Ishikawa (cell line): ENCODE data around the gene SP3.

ENCODE experiments used
- CEBPB ChIP-seq: IDR thresholded peaks from 2 replicates; pipeline ENCODE4 v1.6.1; 2012
- CREB1 ChIP-seq: IDR thresholded peaks from 2 replicates; pipeline ENCODE4 v1.6.1; 2012; ENCODE audit warnings: low read depth
- EGR1 ChIP-seq: IDR thresholded peaks from 2 replicates; pipeline ENCODE4 v1.6.1; 2012
- EP300 ChIP-seq: IDR thresholded peaks from 2 replicates; pipeline ENCODE4 v1.6.1; 2012; ENCODE audit warnings: borderline replicate concordance
- FOXM1 ChIP-seq: IDR thresholded peaks from 2 replicates; pipeline ENCODE4 v1.6.1; 2012; ENCODE audit warnings: low read depth, borderline replicate concordance
- MAX ChIP-seq: IDR thresholded peaks from 2 replicates; pipeline ENCODE4 v1.6.1; 2012
- NFIC ChIP-seq: IDR thresholded peaks from 2 replicates; pipeline ENCODE4 v1.6.1; 2012
- RAD21 ChIP-seq: IDR thresholded peaks from 2 replicates; pipeline ENCODE4 v1.6.1; 2012; ENCODE audit warnings: low read depth
- REST ChIP-seq: IDR thresholded peaks from 2 replicates; pipeline ENCODE4 v1.6.1; 2012; ENCODE audit warnings: low read depth, mild to moderate bottlenecking
- TAF1 ChIP-seq: IDR thresholded peaks from 2 replicates; pipeline ENCODE4 v1.6.1; 2012; ENCODE audit warnings: low read depth, mild to moderate bottlenecking
- TCF12 ChIP-seq: IDR thresholded peaks from 2 replicates; pipeline ENCODE4 v1.6.1; 2012; ENCODE audit warnings: low read depth
- TEAD4 ChIP-seq: IDR thresholded peaks from 2 replicates; pipeline ENCODE4 v1.6.1; 2012
- USF1 ChIP-seq: IDR thresholded peaks from 2 replicates; pipeline ENCODE4 v1.6.1; 2012
- YY1 ChIP-seq: IDR thresholded peaks from 2 replicates; pipeline ENCODE4 v1.6.1; 2012; ENCODE audit warnings: low read depth
- ZBTB7A ChIP-seq: IDR thresholded peaks from 2 replicates; pipeline ENCODE4 v1.6.1; 2012; ENCODE audit warnings: low read depth

SP3 gene

GRCh38 chr2:173881886-173882285, 83.3 kb downstream of the SP3 start:
- TF ChIP-seq TAF1 (no peak), REST (no peak), TEAD4 (no peak), CEBPB (no peak), TCF12 (no peak)

- no peak for TF ChIP-seq TAF1
- TF ChIP-seq MAX = no peak
- no peak for TF ChIP-seq YY1
- no peak for TF ChIP-seq EP300
- TF ChIP-seq FOXM1 = no peak
- TF ChIP-seq RAD21 = no peak
- no peak for TF ChIP-seq REST
- TF ChIP-seq NFIC = no peak
- TF ChIP-seq CEBPB = no peak
- no peak for TF ChIP-seq CREB1
- TF ChIP-seq EGR1 = no peak
- TF ChIP-seq ZBTB7A = no peak
- no peak for TF ChIP-seq TCF12
Measured at GRCh38 chr2:173881461-173881860, 83.7 kb downstream of the SP3 start.

GRCh38 chr2:173880561-173880960, 84.6 kb downstream of the SP3 start:
- TF ChIP-seq EP300 (no peak), YY1 (no peak), FOXM1 (no peak), EGR1 (no peak), TEAD4 (no peak), USF1 (no peak), CEBPB (no peak), REST (no peak), TCF12 (no peak), TAF1 (no peak), ZBTB7A (no peak), CREB1 (no peak), NFIC (no peak), RAD21 (no peak), MAX (no peak)

- TF ChIP-seq REST (no peak), TAF1 (no peak), USF1 (no peak), CREB1 (no peak)
Measured at GRCh38 chr2:173876833-173877413, 88.2 kb downstream of the SP3 start.
